ENCODE data around the gene PDIA5.
"Not testable (repeated sequence)": the region's sequence is repeated elsewhere in the genome, so short reads cannot be mapped to it uniquely, and the experiment has no call there.

Gene PDIA5

DNA sequence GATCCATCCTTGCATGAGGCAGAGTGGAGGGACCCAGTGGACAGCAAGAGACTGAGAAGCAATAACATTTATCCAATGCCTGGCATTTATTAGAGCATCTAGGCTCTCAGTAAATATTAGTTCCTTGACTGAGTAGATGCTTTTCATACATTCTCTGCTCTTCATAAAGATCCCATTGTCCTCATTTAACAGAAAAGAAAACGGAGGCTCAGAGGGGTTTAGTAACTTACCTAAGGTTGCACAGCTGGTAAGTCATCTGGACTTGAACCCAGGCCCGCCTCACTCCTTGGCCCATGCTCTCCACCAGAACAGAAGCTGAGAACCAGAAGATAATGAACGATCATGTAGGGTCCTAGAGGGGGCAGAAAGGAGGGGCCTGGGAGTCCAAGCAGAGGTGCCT lies 82.7 kb downstream of the PDIA5 start:
- no peak for DNase-seq (ENCODE audit: low read depth)

GRCh38 chr3:123150449-123151215 lies 83.8 kb downstream of the PDIA5 start:
- DNase-seq (ENCODE audit: low read depth), result no peak

GRCh38 chr3:123151251-123151705 lies 84.5 kb downstream of the PDIA5 start:
- DNase-seq (ENCODE audit: low read depth), result no peak

GRCh38 chr3:123151853-123152420 lies 85.1 kb downstream of the PDIA5 start:
- not testable (repeated sequence) for DNase-seq (ENCODE audit: low read depth)

GRCh38 chr3:123152687-123153086 lies 85.9 kb downstream of the PDIA5 start:
- DNase-seq (ENCODE audit: low read depth), result no peak

- DNase-seq (ENCODE audit: low read depth), result no peak
These were observed 86.5 kb downstream of the PDIA5 start for GRCh38 chr3:123153125-123154019.

DNA sequence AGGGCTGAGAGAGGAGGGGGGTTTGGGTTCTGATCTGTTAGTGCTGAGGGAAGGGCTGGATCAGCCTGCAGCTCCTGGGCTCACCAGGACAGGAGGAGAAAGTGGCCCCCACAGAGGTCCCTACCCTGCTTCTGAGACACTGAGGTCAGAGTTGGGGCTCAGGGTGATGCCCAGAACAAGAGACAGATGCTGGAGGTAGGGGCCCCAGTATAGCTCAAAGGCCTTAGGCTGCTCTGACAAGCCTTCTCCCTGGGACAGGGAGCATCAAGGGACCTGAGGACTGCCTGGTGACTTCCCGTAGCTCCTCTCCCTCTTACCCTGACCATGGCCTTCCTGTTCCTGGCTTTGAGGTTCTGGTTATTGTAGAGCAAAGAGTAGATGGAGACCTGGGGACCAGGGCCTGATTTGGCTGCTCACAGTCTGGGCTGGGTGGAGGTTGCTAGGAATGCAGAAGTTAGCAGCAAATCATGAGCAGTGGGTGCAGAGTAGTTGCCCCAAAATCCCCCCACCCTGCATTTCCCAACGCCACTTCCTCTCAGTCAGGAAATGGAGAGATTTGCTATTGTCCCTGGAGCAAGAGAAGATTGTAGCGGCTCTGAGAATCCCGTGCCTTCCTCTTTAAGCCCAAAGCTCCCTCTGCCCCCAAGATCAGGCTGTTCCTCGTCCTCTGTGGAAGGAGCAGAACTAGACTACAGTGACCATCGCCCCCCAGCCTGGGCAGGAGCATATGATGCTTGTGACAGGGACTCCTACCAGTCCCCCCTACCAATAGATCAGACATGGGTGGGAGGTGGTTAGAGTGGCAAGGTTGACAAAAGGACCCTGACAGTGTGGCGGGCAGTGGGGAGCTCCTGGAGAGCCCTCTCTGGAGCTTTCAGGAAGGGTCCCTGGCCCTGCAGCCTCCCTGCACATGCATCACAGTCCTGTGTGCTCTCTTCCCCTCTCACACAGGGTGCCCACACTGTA lies 87.5 kb downstream of the PDIA5 start:
- DNase-seq (ENCODE audit: low read depth), result no peak

GRCh38 chr3:123155471-123156011 lies 88.7 kb downstream of the PDIA5 start:
- DNase-seq (ENCODE audit: low read depth), result no peak

- DNase-seq (ENCODE audit: low read depth), result no peak
These were observed 89.6 kb downstream of the PDIA5 start for GRCh38 chr3:123156276-123156995.

DNA sequence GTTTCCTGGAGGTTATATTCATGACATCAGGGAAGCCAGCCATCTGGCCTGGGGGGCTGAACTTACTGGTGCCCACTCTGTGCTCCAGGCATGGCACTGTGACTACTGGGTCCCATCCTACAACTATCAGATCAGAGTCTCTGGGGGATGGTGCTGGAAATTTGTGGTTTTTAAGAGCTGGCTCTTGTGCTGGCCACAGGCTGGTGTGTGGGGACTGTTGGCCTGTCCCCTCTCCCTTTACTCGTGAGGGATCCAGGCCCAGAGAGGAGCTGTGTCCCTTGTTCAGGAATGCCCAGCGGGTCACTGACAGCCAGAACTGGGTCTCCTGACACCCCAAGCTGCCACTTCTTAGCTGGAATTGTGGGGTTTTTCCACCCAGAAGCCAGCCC lies 90.4 kb downstream of the PDIA5 start:
- no peak for DNase-seq (ENCODE audit: low read depth)

GRCh38 chr3:123157598-123158287 lies 90.9 kb downstream of the PDIA5 start:
- DNase-seq (ENCODE audit: low read depth), result no peak

DNA sequence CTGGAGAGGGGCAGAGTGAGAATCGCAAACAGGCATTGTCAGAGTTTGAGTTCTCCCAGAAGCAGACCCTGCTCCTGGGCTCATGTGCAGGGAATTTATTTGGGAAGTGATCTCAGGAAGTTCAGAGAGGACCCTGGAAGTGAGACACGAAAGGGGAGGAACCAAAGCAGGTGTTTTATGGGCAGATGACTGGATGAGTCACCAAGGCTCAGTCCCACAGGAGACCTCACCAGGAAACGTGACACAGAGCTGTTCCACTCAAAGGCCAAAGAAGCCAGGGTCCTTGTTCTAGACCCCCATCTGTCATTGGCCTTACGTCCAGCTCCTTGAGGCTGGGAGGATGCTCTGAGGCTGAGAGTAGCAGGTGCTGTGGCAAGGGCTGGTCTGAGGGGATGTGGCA lies 91.5 kb downstream of the PDIA5 start:
- DNase-seq (ENCODE audit: low read depth), result no peak

- no peak for DNase-seq (ENCODE audit: low read depth)
These were observed 92.1 kb downstream of the PDIA5 start for GRCh38 chr3:123158899-123159390.

DNA sequence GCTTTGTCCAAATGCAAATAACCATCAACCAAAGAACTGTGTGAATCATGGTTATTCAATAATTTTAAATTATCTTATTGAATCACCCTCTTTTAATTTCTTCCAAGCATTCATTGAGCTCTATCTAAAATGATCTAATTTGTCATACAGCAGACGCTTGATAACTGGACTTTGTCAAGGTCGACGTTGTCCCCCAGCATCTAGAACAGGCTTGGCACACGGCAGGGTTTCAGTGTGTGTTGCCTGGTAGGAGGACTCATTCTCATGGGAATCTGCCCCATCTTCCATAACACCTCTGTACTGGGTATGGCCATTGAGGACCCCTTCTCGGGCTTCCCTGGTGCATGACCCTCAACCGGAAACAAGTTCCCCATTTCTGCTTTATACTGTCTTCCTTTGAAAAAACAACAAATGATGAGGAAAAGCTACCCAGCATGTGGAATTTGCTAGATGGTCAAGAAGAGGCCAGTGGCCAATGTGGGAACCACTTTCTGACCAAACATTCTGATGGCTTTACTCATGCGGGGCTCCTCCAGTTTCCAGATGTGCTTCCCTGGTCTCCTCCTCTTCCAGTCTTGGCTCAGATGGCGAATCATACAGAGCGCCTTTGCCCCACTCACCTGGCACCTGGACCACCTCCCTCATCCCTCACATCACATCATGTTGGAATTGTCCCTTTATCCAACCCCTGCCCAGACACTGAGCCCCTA lies 93.3 kb downstream of the PDIA5 start:
- DNase-seq (ENCODE audit: low read depth), result no peak

- DNase-seq (ENCODE audit: low read depth), result no peak
These were observed 94.3 kb downstream of the PDIA5 start for GRCh38 chr3:123161167-123161566.

- DNase-seq (ENCODE audit: low read depth), result no peak
These were observed 96.3 kb downstream of the PDIA5 start for GRCh38 chr3:123163141-123163540.

- DNase-seq (ENCODE audit: low read depth), result no peak
These were observed 98.3 kb downstream of the PDIA5 start for GRCh38 chr3:123165163-123165562.

GRCh38 chr3:123167686-123168085 lies 100.9 kb downstream of the PDIA5 start:
- no peak for DNase-seq (ENCODE audit: low read depth)

DNA sequence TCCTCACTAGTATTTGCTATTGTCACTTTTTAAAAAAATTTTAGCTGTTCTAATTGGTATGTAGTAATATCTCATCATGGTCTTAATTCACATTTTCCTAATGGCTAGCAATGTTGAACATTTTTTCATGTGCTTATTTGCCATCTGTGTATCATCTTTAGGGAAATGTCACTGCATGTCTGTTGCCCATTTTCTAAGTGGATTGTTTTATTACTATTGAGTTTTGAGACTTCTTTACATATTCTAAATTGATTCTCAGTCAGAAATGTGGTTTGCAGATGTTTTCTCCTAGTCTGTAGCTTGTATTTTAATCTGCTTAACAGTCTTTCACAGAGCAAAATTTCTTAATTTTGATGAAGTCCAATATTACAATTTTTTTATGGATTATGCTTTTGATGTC lies 101.3 kb downstream of the PDIA5 start:
- DNase-seq (ENCODE audit: low read depth), result no peak
